MM.1S (cell line): ENCODE data around the gene CDK6.

Experiments used
- DNase-seq: peaks from one replicate; pipeline ENCODE4 v3.0.0-alpha.2; 2015
- H2AFZ ChIP-seq: fragments of 300-600 bp; sonication (generic); 2 replicates; pipeline ENCODE4 v1.6.0; 2016; ENCODE audit warnings: antibody characterized with exemption, low read length
- H3F3A ChIP-seq: fragments of 300-600 bp; sonication (generic); 2 replicates; pipeline ENCODE4 v1.6.1; 2016; ENCODE audit warnings: mild to moderate bottlenecking, antibody characterized with exemption, low read length, moderate library complexity, mixed read lengths; ENCODE audit not compliant: insufficient read depth
- H3K27ac ChIP-seq: fragments of 300-600 bp; sonication (generic); 2 replicates; pipeline ENCODE4 v1.5.1; 2016; ENCODE audit warnings: mild to moderate bottlenecking, low read length
- H3K27me3 ChIP-seq: fragments of 300-600 bp; sonication (generic); replicated peaks from 2 replicates; pipeline ENCODE4 v1.6.0; 2016; ENCODE audit warnings: low read length; ENCODE audit not compliant: insufficient read depth
- H3K36me3 ChIP-seq: fragments of 300-600 bp; sonication (generic); replicated peaks from 2 replicates; pipeline ENCODE4 v1.6.1; 2016; ENCODE audit warnings: mild to moderate bottlenecking, low read length, mixed read lengths; ENCODE audit not compliant: insufficient read depth
- H3K4me1 ChIP-seq: fragments of 300-600 bp; sonication (generic); 2 replicates; pipeline ENCODE4 v1.6.1; 2016; ENCODE audit warnings: low read length, mixed read lengths
- H3K4me2 ChIP-seq: fragments of 300-600 bp; sonication (generic); 2 replicates; pipeline ENCODE4 v1.6.0; 2016; ENCODE audit warnings: low read depth, low read length
- H3K4me3 ChIP-seq: fragments of 300-600 bp; sonication (generic); 2 replicates; pipeline ENCODE4 v1.5.1; 2016; ENCODE audit warnings: low read length, mixed read lengths
- H3K79me2 ChIP-seq: fragments of 300-600 bp; sonication (generic); 2 replicates; pipeline ENCODE4 v1.6.1; 2016; ENCODE audit warnings: mixed run types, low read length, mixed read lengths
- H3K9ac ChIP-seq: fragments of 300-600 bp; sonication (generic); 2 replicates; pipeline ENCODE4 v1.6.1; 2016; ENCODE audit warnings: low read length, mixed read lengths
- H3K9me2 ChIP-seq: fragments of 300-600 bp; sonication (generic); replicated peaks from 2 replicates; pipeline ENCODE4 v1.6.1; 2016; ENCODE audit warnings: mild to moderate bottlenecking, low read length, mixed read lengths; ENCODE audit not compliant: insufficient read depth
- H3K9me3 ChIP-seq: fragments of 300-600 bp; sonication (generic); replicated peaks from 2 replicates; pipeline ENCODE4 v1.6.1; 2016; ENCODE audit warnings: mild to moderate bottlenecking, low read length, mixed read lengths; ENCODE audit not compliant: insufficient read depth
- H4K20me1 ChIP-seq: fragments of 300-600 bp; sonication (generic); 2 replicates; pipeline ENCODE4 v1.6.1; 2016; ENCODE audit warnings: mild to moderate bottlenecking, low read length, moderate library complexity, mixed read lengths; ENCODE audit not compliant: insufficient read depth
- CTCF ChIP-seq: fragments of 300-600 bp; sonication (generic); IDR thresholded peaks from 2 replicates; pipeline ENCODE4 v1.5.1; 2016; ENCODE audit warnings: antibody characterized with exemption, low read length, mixed read lengths
- EZH2 ChIP-seq: fragments of 300-600 bp; sonication (generic); optimal IDR thresholded peaks from 2 replicates; pipeline ENCODE3; 2017; ENCODE audit warnings: low read depth, mild to moderate bottlenecking, antibody characterized with exemption, low read length, mixed read lengths
- EZH2phosphoT487 ChIP-seq: fragments of 300-600 bp; sonication (generic); IDR thresholded peaks from 2 replicates; pipeline ENCODE4 v1.6.1; 2018; ENCODE audit warnings: antibody characterized with exemption, low read length

The CDK6 gene

GRCh38 chr7:92557249-92557648 is 279.1 kb downstream of the CDK6 start:
- Histone ChIP-seq H3K4me2 (no peak overlapping the region), H2AFZ (no peak overlapping the region), H3F3A (no peaks in the 10 kb centered on the region), H3K4me1 (no peaks in the 10 kb centered on the region), H3K9me2 (no peaks in the 10 kb centered on the region), H3K4me3 (no peak overlapping the region), H3K9ac (no peak overlapping the region), H3K27me3 (no peaks in the 10 kb centered on the region), H3K9me3 (no peaks in the 10 kb centered on the region), H3K27ac (no peak overlapping the region), H3K36me3 (no peaks in the 10 kb centered on the region), H4K20me1 (no peaks in the 10 kb centered on the region), H3K79me2 (no peaks in the 10 kb centered on the region)
- no peak for TF ChIP-seq EZH2phosphoT487
- no peak for TF ChIP-seq CTCF
- TF ChIP-seq EZH2: no peak
- DNase-seq: no peak
